PC-3 (cell line): Measurements from ENCODE around the gene RERE.

Experiments
- CTCF ChIP-seq: fragments of 300-600 bp; sonication (generic); conservative IDR thresholded peaks from 2 replicates; pipeline ENCODE4 v1.5.1; 2017; ENCODE audit warnings: antibody characterized with exemption, low read depth, mild to moderate bottlenecking, low read length
- EZH2 ChIP-seq: fragments of 300-600 bp; sonication (generic); IDR thresholded peaks from one replicate; pipeline ENCODE4 v1.6.1; 2017; ENCODE audit warnings: antibody characterized with exemption, mild to moderate bottlenecking, low read length; ENCODE audit not compliant: unreplicated experiment
- EZH2phosphoT487 ChIP-seq: fragments of 300-600 bp; sonication (generic); IDR thresholded peaks from 2 replicates; pipeline ENCODE4 v1.6.1; 2018; ENCODE audit warnings: mild to moderate bottlenecking, antibody characterized with exemption, low read length, borderline replicate concordance

- TF ChIP-seq EZH2phosphoT487 (no peak), EZH2 (no peak), CTCF (peak; percentile 78)
Observed at GRCh38 chr1:8862528-8862927, 45.1 kb upstream of the RERE start.
